ENCODE results near the gene IL24.
"Not testable (repeated sequence)": the region's sequence is repeated elsewhere in the genome, so short reads cannot be mapped to it uniquely, and the experiment has no call there.

Gene IL24

GRCh38 chr1:206905295-206906164 lies 8.3 kb downstream of the IL24 start:
- no peak for DNase-seq

DNA sequence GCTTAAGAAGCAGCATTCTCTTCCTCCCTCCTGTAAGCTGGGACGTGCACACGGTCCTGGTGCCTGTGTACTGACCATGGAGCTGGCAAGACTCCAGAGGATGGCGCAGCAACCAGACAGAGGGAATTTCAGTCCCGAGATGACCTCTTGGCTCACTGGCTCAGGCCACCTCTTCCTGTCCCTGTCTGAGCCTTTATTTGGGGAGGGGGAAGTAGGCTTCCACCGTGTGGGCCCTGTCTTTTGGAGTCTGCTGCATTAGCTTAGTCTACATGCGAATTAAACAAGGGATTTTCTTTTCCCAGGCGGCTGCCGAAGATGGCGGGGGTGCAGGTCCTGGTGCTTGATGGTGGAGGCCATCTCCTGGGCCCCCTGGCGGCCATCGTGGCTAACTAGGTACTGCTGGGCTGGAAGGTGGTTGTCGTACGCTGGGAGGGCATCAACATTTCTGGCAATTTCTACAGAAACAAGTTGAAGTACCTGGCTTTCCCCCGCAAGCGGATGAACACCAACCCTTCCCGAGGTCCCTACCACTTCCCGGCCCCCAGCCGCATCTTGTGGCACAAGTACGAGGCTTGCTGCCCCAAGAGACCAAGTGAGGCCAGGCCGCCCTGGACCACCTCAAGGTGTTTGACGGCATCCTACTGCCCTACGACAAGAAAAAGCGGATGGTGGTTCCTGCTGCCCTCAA lies 10.2 kb downstream of the IL24 start:
- no peak for DNase-seq

- no peak for DNase-seq
These were observed 10.8 kb downstream of the IL24 start for GRCh38 chr1:206908038-206908437.

- DNase-seq, result peak; percentile 61
These were observed 12.1 kb downstream of the IL24 start for GRCh38 chr1:206909161-206909882.

GRCh38 chr1:206909883-206910318 lies 12.7 kb downstream of the IL24 start:
- DNase-seq, result no peak

DNA sequence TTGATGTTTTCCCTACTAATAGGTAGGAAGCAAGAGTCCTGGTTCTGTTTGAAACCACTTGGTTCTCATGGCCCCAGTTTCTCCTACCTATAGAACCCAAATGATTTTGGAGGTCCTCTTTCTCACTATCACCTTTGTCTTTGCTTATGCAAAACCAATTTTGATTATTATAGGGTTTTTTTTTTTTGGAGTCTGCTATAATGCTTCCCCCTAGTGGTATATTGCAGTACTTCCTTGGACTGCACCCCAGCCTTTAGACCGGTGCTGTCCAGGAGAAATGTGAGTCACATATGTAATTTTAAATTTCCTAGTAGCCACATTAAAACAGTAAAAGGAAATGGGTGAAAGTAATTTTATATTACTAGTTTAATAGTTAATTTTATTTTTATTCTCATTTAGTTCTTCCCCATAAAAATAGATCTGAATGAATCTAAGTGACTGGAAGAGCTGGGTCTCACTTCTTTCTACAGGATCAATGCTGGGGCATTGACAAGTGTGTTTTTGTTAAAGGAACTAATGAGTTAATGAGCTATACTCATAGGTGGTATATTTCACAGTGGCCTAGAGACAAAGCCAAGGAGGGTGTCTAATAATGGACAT lies 13.9 kb downstream of the IL24 start:
- peak; percentile 76 for DNase-seq

DNA sequence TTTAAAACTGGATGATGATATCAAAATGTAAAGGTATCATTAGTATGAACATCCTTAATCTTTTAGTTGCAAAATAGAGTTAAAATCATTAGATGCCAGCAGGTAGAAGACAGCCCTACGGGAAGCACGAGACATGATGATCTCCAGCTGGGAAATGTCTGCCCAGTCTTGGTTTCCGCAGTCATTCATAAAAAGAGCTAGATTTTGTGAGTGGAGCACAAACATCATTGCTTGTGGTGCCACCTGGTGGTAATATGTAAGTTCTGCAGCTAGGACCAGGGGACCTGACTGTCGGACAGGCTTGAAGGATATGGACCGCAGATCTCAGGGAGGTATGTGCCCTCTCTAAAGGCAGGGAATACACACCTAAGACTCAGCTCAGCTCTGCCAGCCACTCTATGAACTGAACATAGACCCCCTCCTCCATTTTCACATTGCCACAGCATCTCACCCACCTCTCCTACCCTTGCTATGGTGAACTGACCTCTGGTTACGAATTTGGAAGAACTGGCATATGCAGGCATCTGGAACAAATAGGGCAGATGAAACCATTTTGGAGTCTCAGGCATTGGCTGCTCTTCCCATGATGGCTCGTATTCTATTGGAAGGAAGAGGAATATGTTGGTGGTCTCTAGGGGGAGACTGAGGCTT lies 15.3 kb downstream of the IL24 start:
- DNase-seq, result peak; percentile 94

DNA sequence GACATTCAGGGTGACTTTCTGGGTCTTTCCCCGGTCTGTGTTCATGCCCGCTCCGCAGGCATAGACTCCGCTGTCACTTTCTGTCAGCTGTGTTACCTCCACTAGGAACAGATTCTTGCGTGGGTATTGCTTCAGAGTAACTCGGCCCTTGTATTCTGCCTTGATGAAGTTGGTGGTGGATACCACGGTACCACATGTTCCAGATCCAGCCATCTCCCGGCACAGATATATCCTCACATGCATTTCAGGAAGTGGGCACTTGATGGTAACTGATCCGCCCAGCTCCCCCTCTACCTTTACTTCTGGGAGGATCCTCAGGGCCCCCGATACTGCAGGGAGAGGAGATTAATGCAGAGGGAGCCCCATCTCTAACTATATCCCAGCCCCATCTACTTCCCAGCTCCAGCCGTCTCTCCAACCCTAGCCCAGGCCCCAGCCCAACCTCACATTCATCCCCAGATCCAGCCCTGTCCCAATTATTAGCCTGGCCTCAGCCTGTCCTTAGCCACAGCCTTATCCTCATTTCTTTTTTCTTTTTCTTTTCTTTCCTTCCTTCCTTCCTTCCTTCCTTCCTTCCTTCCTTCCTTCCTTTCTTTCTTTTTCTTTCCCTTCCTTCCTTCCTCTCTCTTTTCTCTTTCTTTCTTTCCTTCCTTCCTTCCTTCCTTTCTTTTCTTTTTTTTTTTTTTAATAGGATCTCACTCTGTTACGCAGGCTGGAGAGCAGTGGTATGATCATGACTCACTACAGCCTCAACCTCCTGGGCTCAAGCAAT lies 16.7 kb downstream of the IL24 start:
- DNase-seq, result no peak

GRCh38 chr1:206915030-206915735 lies 17.9 kb downstream of the IL24 start:
- no peak for DNase-seq

DNA sequence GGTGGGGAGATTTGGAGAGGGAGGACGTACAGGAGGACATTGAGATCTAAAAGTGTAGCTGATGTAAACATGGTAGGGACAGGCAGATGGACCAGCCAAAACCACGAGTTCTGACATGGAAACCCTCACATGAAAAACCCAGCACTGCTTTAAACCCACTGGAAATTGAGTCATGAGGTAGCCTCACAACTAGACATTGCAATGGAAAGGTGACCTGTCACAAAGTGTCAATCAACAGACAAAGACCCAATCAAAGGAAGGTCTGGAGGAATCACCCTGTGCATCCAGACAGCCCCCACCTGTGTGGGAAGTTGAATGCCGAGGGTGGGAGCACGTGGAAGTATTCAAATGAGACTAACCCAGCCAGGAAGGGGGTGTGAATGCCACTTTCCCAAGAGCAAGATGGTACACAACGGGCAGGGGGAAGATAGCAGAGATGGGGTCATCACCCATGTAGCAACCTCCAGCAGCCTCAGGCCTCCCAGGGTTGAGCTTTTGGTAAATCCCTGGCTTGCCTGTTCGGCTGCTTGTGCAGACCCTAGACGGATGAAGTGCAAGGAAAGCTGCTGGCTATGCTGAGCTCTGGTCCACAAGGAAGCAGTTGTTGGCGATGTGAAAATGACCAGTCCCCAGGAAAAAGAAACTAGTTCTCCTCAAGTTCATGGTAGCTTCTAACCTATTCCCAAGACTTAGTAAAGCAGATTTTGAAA lies 18.9 kb downstream of the IL24 start:
- no peak for DNase-seq

DNA sequence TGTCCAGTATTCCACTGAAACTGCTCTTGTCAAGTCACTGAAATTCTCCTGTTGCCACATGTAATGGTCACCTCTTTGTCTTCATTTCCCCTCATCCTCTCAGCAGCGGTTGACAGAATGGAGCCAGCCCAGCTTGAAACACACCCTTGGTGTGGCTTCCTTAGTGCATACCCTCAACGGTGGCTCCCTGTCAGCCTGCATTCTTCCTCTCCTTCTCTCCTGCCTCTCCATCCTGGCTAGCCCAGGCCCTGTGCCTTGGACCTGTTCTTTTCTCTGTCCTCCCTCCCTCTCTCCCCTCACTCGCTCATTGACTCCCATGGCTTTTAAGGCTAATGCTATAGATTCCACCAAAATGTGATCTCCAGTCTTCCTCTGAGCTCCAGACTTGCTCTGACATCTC lies 20.8 kb downstream of the IL24 start:
- DNase-seq, result no peak

GRCh38 chr1:206921772-206922265 lies 24.6 kb downstream of the IL24 start, which contains the start of gene FCMR:
Gene FCMR (minus strand): TSS chr1:206921941. CDS start chr1:206921854, 87 bp downstream.
- DNase-seq, result no peak

- DNase-seq, result no peak
These were observed 25.3 kb downstream of the IL24 start for GRCh38 chr1:206922524-206922923.

- DNase-seq, result no peak
These were observed 26.0 kb downstream of the IL24 start for GRCh38 chr1:206923009-206923960.

GRCh38 chr1:206923961-206924557 lies 26.8 kb downstream of the IL24 start:
- DNase-seq, result not testable (repeated sequence)

DNA sequence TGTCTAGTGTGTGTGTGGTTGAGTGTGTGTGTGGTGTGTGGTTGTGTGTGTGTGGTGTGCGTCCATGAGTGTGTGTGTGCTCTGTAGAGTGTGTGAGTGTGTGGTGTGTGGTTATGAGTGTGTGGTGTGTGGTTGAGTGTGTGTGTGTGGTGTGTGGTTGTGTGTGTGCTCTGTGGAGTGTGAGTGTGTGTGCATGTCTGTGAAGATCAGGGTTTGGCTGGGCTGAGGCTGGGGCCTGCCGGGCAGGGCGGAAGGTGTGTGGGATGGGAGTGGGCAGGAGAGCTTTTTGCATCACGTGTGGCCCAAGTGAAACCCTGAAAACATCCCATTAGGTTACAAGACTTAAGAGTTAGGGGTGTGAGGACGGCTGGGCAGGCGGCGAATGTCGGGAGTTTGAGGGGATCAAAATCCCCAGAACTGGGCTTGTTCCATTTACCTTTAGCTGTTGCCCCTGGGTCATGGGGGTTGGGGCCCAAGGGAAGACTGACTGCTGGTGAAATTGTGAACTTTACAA lies 27.4 kb downstream of the IL24 start:
- no peak for DNase-seq

GRCh38 chr1:206925106-206925736 lies 28.0 kb downstream of the IL24 start:
- DNase-seq, result no peak

- no peak for DNase-seq
These were observed 29.0 kb downstream of the IL24 start for GRCh38 chr1:206926286-206926685.
